K562 (cell line): ENCODE data around the gene ARSJ. TPM values are rescaled to one million over a fixed set of nuclear protein-coding genes. Genes with fewer than 3 reads are reported as not detected.

Source experiments
- ATAC-seq: fragments of 200-7000 bp; cut with Tn5 transposase; 3 replicates; pipeline ENCODE4 v1.9.1; 2020; ENCODE audit warnings: moderate library complexity
- BruUV-seq: library from RNA; stranded (reverse); fragments of 400-500 nt; replicated peaks from 2 replicates; lab custom pipeline; 2021; lab: Mats Ljungman, UMichigan
- CTCF ChIA-PET: fragments of 300-600 bp; formaldehyde crosslinking; extraction: SDS; loops from one replicate; lab custom pipeline; 2021; ENCODE audit warnings: low intra/inter-chr PET ratio; lab: Yijun Ruan, JAX
- POLR2A ChIA-PET: fragments of 300-600, 350-650 bp; sonication (Branson Sonifier 250); formaldehyde crosslinking; extraction: SDS; loops from one replicate; lab custom pipeline; 2021; ENCODE audit warnings: antibody characterized with exemption, inconsistent platforms; lab: Yijun Ruan, JAX
- DNase-seq, 4 experiments: peaks; one replicate each; pipeline versions ENCODE4 v3.0.0 to v3.0.0-alpha.2; 2011 to 2018; ENCODE audit warnings: low spot score in 3 of 4, mixed read lengths in 3 of 4; ENCODE audit errors: extremely low read depth in 1 of 4
- FAIRE-seq: peaks from 2 replicates; lab custom pipeline; 2011; peaks lifted over from hg19 to GRCh38; lab: Jason Lieb, UNC
- H2AFZ ChIP-seq: 2 replicates; pipeline ENCODE4 v1.6.0; 2011; ENCODE audit warnings: low read depth, low read length, control low read depth, inconsistent platforms
- H3K27ac ChIP-seq: fragments of 200-600 bp; 3 replicates; pipeline ENCODE4 v1.8.0; 2011; ENCODE audit warnings: low read depth, mild to moderate bottlenecking, control low read depth, inconsistent platforms, low read length, moderate library complexity, mixed read lengths; ENCODE audit errors: extremely low read depth
- H3K27me3 ChIP-seq, 2 experiments: fragments of 300-600 bp in 1 of 2; 2 replicates in 1 of 2; 3 replicates in 1 of 2; pipeline versions ENCODE4 v1.6.0 to v1.8.0; 2011; ENCODE audit warnings: inconsistent platforms in 2 of 2, low read length in 2 of 2, mild to moderate bottlenecking in 1 of 2, mixed read lengths in 1 of 2, moderate library complexity in 1 of 2; ENCODE audit not compliant: control insufficient read depth in 2 of 2, insufficient read depth in 2 of 2
- H3K36me3 ChIP-seq: fragments of 300-600 bp; 3 replicates; pipeline ENCODE4 v1.8.0; 2011; ENCODE audit warnings: mild to moderate bottlenecking, low read length, inconsistent platforms; ENCODE audit not compliant: control insufficient read depth, insufficient read depth
- H3K4me1 ChIP-seq, 2 experiments: fragments of 200-600 bp in 1 of 2; replicated peaks in 1 of 2; 2 replicates in 1 of 2; 3 replicates in 1 of 2; pipeline versions ENCODE4 v1.5.1 to v1.8.0; 2011; ENCODE audit warnings: inconsistent platforms in 2 of 2, low read length in 2 of 2, mild to moderate bottlenecking in 1 of 2, mixed read lengths in 1 of 2, moderate library complexity in 1 of 2; ENCODE audit not compliant: control insufficient read depth in 2 of 2, insufficient read depth in 2 of 2
- H3K4me2 ChIP-seq: 2 replicates; pipeline ENCODE4 v1.6.1; 2011; ENCODE audit warnings: low read length, control low read depth, inconsistent platforms, mixed read lengths; ENCODE audit not compliant: insufficient read depth
- H3K4me3 ChIP-seq: fragments of 200-600 bp; sonication (generic), shearing (Covaris generic); 2 replicates; pipeline ENCODE4 v1.5.1; 2016; ENCODE audit warnings: control low read depth, inconsistent platforms
- H3K79me2 ChIP-seq: fragments of 200-600 bp; 3 replicates; pipeline ENCODE4 v1.8.0; 2011; ENCODE audit warnings: low read length, inconsistent platforms; ENCODE audit not compliant: control insufficient read depth, insufficient read depth
- H3K9ac ChIP-seq, 2 experiments: 2 replicates each; pipeline versions ENCODE4 v1.6.0 to v1.6.1; 2011; ENCODE audit warnings: low read depth in 2 of 2, low read length in 2 of 2, control low read depth in 1 of 2, inconsistent platforms in 1 of 2, mild to moderate bottlenecking in 1 of 2, mixed read lengths in 1 of 2; ENCODE audit not compliant: insufficient read depth in 1 of 2
- H3K9me1 ChIP-seq: one replicate; pipeline ENCODE4 v1.6.0; 2011; ENCODE audit warnings: inconsistent platforms, mild to moderate bottlenecking, low read length, moderate library complexity; ENCODE audit not compliant: control insufficient read depth, insufficient read depth
- H3K9me3 ChIP-seq: replicated peaks from 2 replicates; pipeline ENCODE4 v1.5.1; 2011; ENCODE audit warnings: low read depth, low read length, inconsistent platforms; ENCODE audit not compliant: control insufficient read depth, insufficient read depth
- H4K20me1 ChIP-seq: replicated peaks from 2 replicates; pipeline ENCODE4 v1.6.1; 2011; ENCODE audit warnings: low read length, inconsistent platforms, mixed read lengths; ENCODE audit not compliant: control insufficient read depth, insufficient read depth
- ARID3A ChIP-seq: IDR thresholded peaks from 2 replicates; pipeline ENCODE4 v1.6.1; 2012; ENCODE audit warnings: low read depth, low read length, improper control_type of control experiment, borderline replicate concordance
- BRF1 ChIP-seq: IDR thresholded peaks from 3 replicates; pipeline ENCODE4 v1.6.1; 2011; ENCODE audit warnings: borderline replicate concordance, mild to moderate bottlenecking; ENCODE audit not compliant: insufficient read length; ENCODE audit errors: extremely low read depth
- CBFA2T2 ChIP-seq: fragments of 450-650 bp; conservative IDR thresholded peaks from 2 replicates; pipeline ENCODE4 v1.6.1; 2017; ENCODE audit warnings: mild to moderate bottlenecking
- CBX8 ChIP-seq: fragments of 200-600 bp; sonication (generic); IDR thresholded peaks from 2 replicates; pipeline ENCODE4 v1.6.1; 2012; ENCODE audit warnings: borderline replicate concordance, mixed run types, low read depth, mild to moderate bottlenecking, moderate library complexity, mixed read lengths, low read length, control low read depth, inconsistent platforms; ENCODE audit not compliant: poor library complexity, severe bottlenecking; ENCODE audit errors: extremely low read depth
- DEAF1 ChIP-seq: fragments of 450-650 bp; formaldehyde crosslinking; IDR thresholded peaks from 2 replicates; pipeline ENCODE4 v1.4.0; 2020; ENCODE audit warnings: mild to moderate bottlenecking, moderate library complexity
- E2F5 ChIP-seq: sonication (generic); formaldehyde crosslinking; IDR thresholded peaks from 2 replicates; pipeline ENCODE4 v1.8.0; 2022; ENCODE audit warnings: mild to moderate bottlenecking, missing genetic modification reagents
- FOXK1 ChIP-seq: sonication (generic); formaldehyde crosslinking; IDR thresholded peaks from 2 replicates; pipeline ENCODE4 v1.8.0; 2022; ENCODE audit warnings: missing genetic modification reagents, mild to moderate bottlenecking, borderline replicate concordance
- MBD2 ChIP-seq: sonication (generic); IDR thresholded peaks from 2 replicates; pipeline ENCODE4 v1.6.1; 2016; ENCODE audit warnings: low read depth, borderline replicate concordance
- MCM7 ChIP-seq, 2 experiments: fragments of 450-650 bp; IDR thresholded peaks; 2 replicates each; pipeline ENCODE4 v1.6.1; 2016 to 2018
- NUFIP1 ChIP-seq: fragments of 450-650 bp; IDR thresholded peaks from 2 replicates; pipeline ENCODE4 v1.6.1; 2018; ENCODE audit not compliant: partially characterized antibody
- POLR2AphosphoS5 ChIP-seq: IDR thresholded peaks from 2 replicates; pipeline ENCODE4 v1.6.1; 2011; ENCODE audit warnings: mild to moderate bottlenecking, low read depth, low read length, moderate library complexity; ENCODE audit not compliant: control insufficient read depth, insufficient read depth
- RBM17 ChIP-seq: fragments of 200-400 bp; formaldehyde crosslinking; IDR thresholded peaks from 2 replicates; pipeline ENCODE4 v1.6.1; 2017; ENCODE audit warnings: low read depth, mild to moderate bottlenecking, low read length, borderline replicate concordance
- SRSF3 ChIP-seq: fragments of 200-400 bp; formaldehyde crosslinking; IDR thresholded peaks from 2 replicates; pipeline ENCODE4 v1.6.1; 2016; ENCODE audit warnings: mild to moderate bottlenecking, low read length, moderate library complexity; ENCODE audit not compliant: insufficient read depth
- TARDBP ChIP-seq: fragments of 450-650 bp; IDR thresholded peaks from 2 replicates; pipeline ENCODE4 v1.6.1; 2016
- TGIF2 ChIP-seq: sonication (generic); formaldehyde crosslinking; IDR thresholded peaks from 2 replicates; pipeline ENCODE4 v1.8.1; 2022; ENCODE audit warnings: mild to moderate bottlenecking, missing genetic modification reagents, moderate library complexity
- U2AF1 ChIP-seq: fragments of 200-400 bp; formaldehyde crosslinking; optimal IDR thresholded peaks from 2 replicates; pipeline ENCODE3; 2017; ENCODE audit warnings: mild to moderate bottlenecking, low read depth, low read length, moderate library complexity
- ZFP30 ChIP-seq: fragments of 250-450 bp; sonication (Bioruptor Pico); IDR thresholded peaks from 2 replicates; pipeline ENCODE4 v1.8.0; 2022; ENCODE audit warnings: moderate library complexity, mild to moderate bottlenecking, inconsistent platforms, borderline replicate concordance
- ZNF445 ChIP-seq: fragments of 250-450 bp; sonication (Bioruptor Pico); IDR thresholded peaks from 2 replicates; pipeline ENCODE4 v1.4.0; 2020; ENCODE audit warnings: low read depth, mild to moderate bottlenecking, moderate library complexity
- WGBS: fragments of 100-300 bp; shearing (Covaris generic); methylation state at CpG from one replicate; pipeline ENCODE4 v1.1.6; 2016; ENCODE audit warnings: low coverage, mixed read lengths; ENCODE audit not compliant: insufficient coverage; ENCODE audit errors: missing lambda C conversion rate; 5-methylcytosine and 5-hydroxymethylcytosine counted together
- in situ Hi-C: fragments of 300-500 bp; cut with MboI; formaldehyde crosslinking; loops from 4 replicates; pipeline ENCODE4 v1.15.0; 2018; ENCODE audit warnings: inconsistent platforms, mixed read lengths
- intact Hi-C: fragments of 100-400 bp; cut with micrococcal nuclease; formaldehyde crosslinking; loops from 2 replicates; pipeline ENCODE4 v1.14.2; 2022
- polyA plus RNA-seq, 8 experiments: library from polyadenylated mRNA; depleted of rRNA in 4 of 8; stranded (reverse) in 5 of 8; unstranded in 3 of 8; fragments of >200 nt; fragmentation: Nextera tagmentation in 2 of 8; fragmentation: Illumina TruSeq in 1 of 8; extraction: Ambion mirVana in 2 of 8; extraction: Trizol in 1 of 8; gene quantifications; 2 replicates each; pipeline versions ENCODE4 v1.2.1 to v1.2.3, GENCODE V29; 2011 to 2014; ENCODE audit warnings: inconsistent platforms in 1 of 8, missing spikeins in 1 of 8
- total RNA-seq, 7 experiments: library from RNA; depleted of rRNA in 6 of 7; stranded (reverse); fragments of >200 nt in 6 of 7; fragmentation: Illumina TruSeq in 2 of 7; extraction: Trizol in 2 of 7; gene quantifications; 2 replicates each; pipeline versions ENCODE4 v1.2.1 to v1.2.3, GENCODE V29; 2011 to 2021; ENCODE audit warnings: low replicate concordance in 1 of 7

Gene ARSJ
- total and polyA plus RNA-seq, 9 of the 15 experiments (the other 6 are each of a cell fraction or from before 2014, with no cell fraction given), result not detected

- 0% methylated on average over 3 of the region's 3 CpGs for WGBS
- no peaks in the 10 kb centered on the region for H3K36me3 ChIP-seq
- intact Hi-C loops, result no loop called here
- ChIA-PET CTCF (no interaction called here), POLR2A (no interaction called here)
- ATAC-seq, result no peak
- no peaks in the 10 kb centered on the region for H3K79me2 ChIP-seq
- no peaks in the 10 kb centered on the region for H3K4me1 ChIP-seq
- TF ChIP-seq MBD2 (no peak), SRSF3 (no peak), RBM17 (no peak), TGIF2 (CRISPR knock-in tag) (no peak), BRF1 (no peak), CBX8 (no peak), TARDBP (no peak), ARID3A (no peak), FOXK1 (CRISPR knock-in tag) (no peak), NUFIP1 (no peak), ZFP30 (no peak), E2F5 (CRISPR knock-in tag) (no peak), MCM7 (IDR thresholded peaks at IDR 0.05) (no peak), DEAF1 (CRISPR knock-in tag) (no peak), POLR2AphosphoS5 (no peak), CBFA2T2 (no peak), ZNF445 (no peak), U2AF1 (no peak)
- BruUV-seq, result no TSS peak
- H3K9me1 ChIP-seq, result no peaks in the 10 kb centered on the region
- no peak overlapping the region for H2AFZ ChIP-seq
- H4K20me1 ChIP-seq, result no peaks in the 10 kb centered on the region
- FAIRE-seq, result no peak
- in situ Hi-C loops, result no loop called here
- H3K9me3 ChIP-seq, result no peaks in the 10 kb centered on the region
- H3K27me3 ChIP-seq, result no peaks in the 10 kb centered on the region
- H3K4me2 ChIP-seq, result no peak overlapping the region
- H3K4me3 ChIP-seq, result no peak overlapping the region
- H3K9ac ChIP-seq, result no peak overlapping the region
- H3K27ac ChIP-seq, result no peak overlapping the region
- no peak for DNase-seq
Measured at GRCh38 chr4:114021451-114021850, 42.0 kb upstream of the ARSJ start.
